GM21423 (cell line): ENCODE data around the gene XPO5.

Source experiments
- ATAC-seq: cut with Tn5 transposase; IDR thresholded peaks from one replicate; pipeline ENCODE4 v1.9.1; 2021; ENCODE audit warnings: mild to moderate bottlenecking, moderate library complexity; ENCODE audit not compliant: unreplicated experiment

XPO5 gene

DNA sequence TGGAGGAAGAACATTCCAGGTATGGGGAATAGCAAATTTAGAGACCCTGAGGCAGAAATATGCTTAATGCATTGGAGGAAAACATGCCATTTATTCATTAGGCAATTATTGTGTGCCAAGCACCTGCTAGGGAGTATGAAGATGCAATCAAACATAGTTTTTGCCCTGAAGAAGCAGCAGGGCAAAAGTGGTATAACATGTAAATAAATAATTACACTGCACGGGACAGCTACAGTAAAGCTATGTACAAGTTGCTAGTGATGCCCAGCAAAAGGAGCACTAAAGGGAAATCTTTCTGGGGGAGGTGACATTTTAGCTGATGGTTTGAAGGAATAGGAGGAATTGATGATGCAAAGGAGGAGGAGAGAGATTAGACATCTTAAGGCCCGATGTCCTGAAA lies 99.1 kb downstream of the XPO5 start:
- ATAC-seq, result no peak

DNA sequence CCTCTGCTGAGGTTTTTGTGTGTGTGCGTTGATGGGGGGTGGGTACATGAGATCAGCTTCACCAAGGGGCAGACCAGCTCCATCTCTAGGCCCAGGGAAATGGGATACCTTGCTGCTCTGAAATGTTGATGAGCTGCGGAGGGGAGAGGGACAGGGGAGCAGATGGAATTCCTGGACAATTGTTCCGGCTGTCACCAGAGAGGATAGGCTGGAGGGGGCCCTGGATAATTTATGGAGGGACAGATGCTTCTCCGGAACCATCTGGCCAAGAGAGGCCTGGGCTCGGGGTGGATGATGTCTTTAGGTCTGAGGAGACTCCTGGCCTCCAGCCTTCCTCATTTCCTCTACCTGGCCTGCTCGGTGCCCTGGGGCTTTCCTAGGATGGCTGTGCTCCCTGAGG lies 100.3 kb downstream of the XPO5 start:
- ATAC-seq, result no peak

DNA sequence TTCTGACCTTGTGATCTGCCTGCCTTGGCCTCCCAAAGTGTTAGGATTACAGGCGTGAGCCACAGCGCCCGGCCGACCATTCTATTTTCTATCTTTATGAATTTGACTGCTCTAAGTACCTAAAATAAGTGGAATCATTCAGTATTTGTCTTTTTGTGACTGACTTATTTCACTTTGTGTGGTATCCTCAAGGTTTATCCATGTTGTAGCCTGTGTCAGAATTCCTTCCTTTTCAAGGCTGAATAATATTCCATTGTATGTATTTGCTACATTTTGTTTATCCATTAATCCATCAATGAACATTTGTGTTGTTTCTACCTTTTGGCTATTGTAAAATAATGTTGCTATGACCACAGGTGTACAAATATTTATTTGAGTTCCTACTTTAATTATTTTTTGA lies 103.3 kb downstream of the XPO5 start:
- ATAC-seq, result no peak
